NCI-H69 (cell line): ENCODE data around the gene RNF227.
"Not testable (repeated sequence)": the region's sequence is repeated elsewhere in the genome, so short reads cannot be mapped to it uniquely, and the experiment has no call there.

Source experiments
- DNase-seq: peaks from one replicate; lab custom pipeline; 2025; lab: John Stamatoyannopoulos, UW

The RNF227 gene

GRCh38 chr17:7864384-7864783 lies 51.7 kb downstream of the RNF227 start:
- not testable (repeated sequence) for DNase-seq
